HL-60 (cell line): ENCODE results near the gene FLOT1.

Source experiments
- DNase-seq, 2 experiments: peaks; one replicate each; pipeline ENCODE4 v3.0.0-alpha.2; 2010 to 2020; ENCODE audit warnings: low read depth in 1 of 2, low spot score in 1 of 2
- H3K27ac ChIP-seq: fragments of 250-450 bp; sonication (Bioruptor Pico); replicated peaks from 2 replicates; pipeline ENCODE4 v1.5.1; 2020; ENCODE audit warnings: mild to moderate bottlenecking, moderate library complexity
- H3K27me3 ChIP-seq: fragments of 250-450 bp; sonication (Bioruptor Pico); 2 replicates; pipeline ENCODE4 v1.5.1; 2021; ENCODE audit warnings: mild to moderate bottlenecking, moderate library complexity; ENCODE audit not compliant: insufficient read depth, poor library complexity, severe bottlenecking
- H3K4me3 ChIP-seq: replicated peaks from 2 replicates; pipeline ENCODE4 v1.5.1; 2011; ENCODE audit warnings: mild to moderate bottlenecking, control low read depth, low read length; ENCODE audit not compliant: insufficient read depth
- GABPA ChIP-seq: IDR thresholded peaks from 2 replicates; pipeline ENCODE4 v1.6.1; 2012; ENCODE audit warnings: low read depth
- POLR2AphosphoS5 ChIP-seq: IDR thresholded peaks from 2 replicates; pipeline ENCODE4 v1.6.1; 2012; ENCODE audit warnings: low read depth
- REST ChIP-seq: IDR thresholded peaks from 2 replicates; pipeline ENCODE4 v1.6.1; 2012; ENCODE audit warnings: low read depth; ENCODE audit not compliant: insufficient replicate concordance
- SPI1 ChIP-seq: IDR thresholded peaks from 2 replicates; pipeline ENCODE4 v1.6.1; 2012; ENCODE audit warnings: low read depth, mild to moderate bottlenecking, borderline replicate concordance
- TF ChIP-seq, protein P1 (sequence below): IDR thresholded peaks from one replicate; pipeline ENCODE4 v1.5.1; 2011; ENCODE audit warnings: low read length, control low read depth, inconsistent platforms; ENCODE audit not compliant: insufficient read depth

Gene FLOT1

DNA sequence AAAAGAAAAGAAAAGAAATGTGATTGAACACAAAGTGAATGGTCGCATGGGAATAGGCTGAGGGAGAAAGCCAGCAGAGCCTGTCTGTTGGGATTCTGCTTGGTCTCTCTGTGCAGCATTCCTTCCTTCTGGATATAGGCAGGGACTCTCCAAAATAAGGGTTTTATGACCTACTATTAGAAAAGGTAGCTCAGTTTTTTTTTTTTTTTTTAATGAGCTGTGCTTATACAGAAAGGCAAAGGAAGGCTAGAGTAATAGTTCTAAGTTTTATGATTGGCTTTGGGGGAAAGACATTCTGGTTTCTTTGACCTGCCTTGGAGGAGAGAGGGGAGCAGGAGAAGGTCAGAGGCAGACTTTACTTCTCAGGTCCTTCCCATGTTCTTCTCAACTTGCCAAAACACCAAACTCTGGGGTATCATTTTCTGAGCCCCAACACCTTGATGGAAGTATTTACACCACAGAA is 20.7 kb upstream of the FLOT1 start:
- no peak for DNase-seq
- H3K27ac ChIP-seq = no peak overlapping the region
- no peak overlapping the region for H3K4me3 ChIP-seq
- no peak for TF ChIP-seq POLR2AphosphoS5
- TF ChIP-seq REST = no peak
- TF ChIP-seq GABPA = no peak
- no peak for TF ChIP-seq SPI1
- TF ChIP-seq, protein P1, sequence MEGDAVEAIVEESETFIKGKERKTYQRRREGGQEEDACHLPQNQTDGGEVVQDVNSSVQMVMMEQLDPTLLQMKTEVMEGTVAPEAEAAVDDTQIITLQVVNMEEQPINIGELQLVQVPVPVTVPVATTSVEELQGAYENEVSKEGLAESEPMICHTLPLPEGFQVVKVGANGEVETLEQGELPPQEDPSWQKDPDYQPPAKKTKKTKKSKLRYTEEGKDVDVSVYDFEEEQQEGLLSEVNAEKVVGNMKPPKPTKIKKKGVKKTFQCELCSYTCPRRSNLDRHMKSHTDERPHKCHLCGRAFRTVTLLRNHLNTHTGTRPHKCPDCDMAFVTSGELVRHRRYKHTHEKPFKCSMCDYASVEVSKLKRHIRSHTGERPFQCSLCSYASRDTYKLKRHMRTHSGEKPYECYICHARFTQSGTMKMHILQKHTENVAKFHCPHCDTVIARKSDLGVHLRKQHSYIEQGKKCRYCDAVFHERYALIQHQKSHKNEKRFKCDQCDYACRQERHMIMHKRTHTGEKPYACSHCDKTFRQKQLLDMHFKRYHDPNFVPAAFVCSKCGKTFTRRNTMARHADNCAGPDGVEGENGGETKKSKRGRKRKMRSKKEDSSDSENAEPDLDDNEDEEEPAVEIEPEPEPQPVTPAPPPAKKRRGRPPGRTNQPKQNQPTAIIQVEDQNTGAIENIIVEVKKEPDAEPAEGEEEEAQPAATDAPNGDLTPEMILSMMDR = no peak
- no peaks in the 10 kb centered on the region for H3K27me3 ChIP-seq

GRCh38 chr6:30761791-30762429 is 19.4 kb upstream of the FLOT1 start:
- Histone ChIP-seq H3K27me3 (no peaks in the 10 kb centered on the region), H3K27ac (no peak overlapping the region), H3K4me3 (no peak overlapping the region)
- no peak for DNase-seq
- TF ChIP-seq GABPA = no peak
- TF ChIP-seq SPI1 = no peak
- TF ChIP-seq, protein P1 = no peak

DNA sequence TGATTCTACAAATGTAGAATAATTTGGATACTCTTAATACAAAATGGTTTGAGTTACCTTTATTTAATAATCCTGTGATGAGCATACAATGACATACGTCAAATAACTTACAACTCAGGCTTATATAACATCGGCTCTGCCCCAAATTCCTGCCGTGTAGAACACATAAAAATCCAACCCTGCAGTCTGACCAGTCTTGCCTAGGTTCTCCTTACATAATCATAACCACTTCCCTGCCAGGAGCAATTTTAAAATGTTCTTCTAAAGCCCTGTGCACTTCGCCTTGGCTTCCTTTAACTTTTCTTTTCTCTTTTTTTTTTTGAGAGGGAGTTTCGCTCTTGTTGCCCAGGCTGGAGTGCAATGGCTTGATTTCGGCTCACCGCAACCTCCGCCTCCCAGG is 18.1 kb upstream of the FLOT1 start:
- peak; percentile 42; the same call in 1 of the 2 replicates for TF ChIP-seq SPI1
- TF ChIP-seq GABPA = no peak
- H3K4me3 ChIP-seq = no peak overlapping the region
- no peak overlapping the region for H3K27ac ChIP-seq
- H3K27me3 ChIP-seq = no peaks in the 10 kb centered on the region
- DNase-seq = peak in 1 of 2 experiments; percentile 20

DNA sequence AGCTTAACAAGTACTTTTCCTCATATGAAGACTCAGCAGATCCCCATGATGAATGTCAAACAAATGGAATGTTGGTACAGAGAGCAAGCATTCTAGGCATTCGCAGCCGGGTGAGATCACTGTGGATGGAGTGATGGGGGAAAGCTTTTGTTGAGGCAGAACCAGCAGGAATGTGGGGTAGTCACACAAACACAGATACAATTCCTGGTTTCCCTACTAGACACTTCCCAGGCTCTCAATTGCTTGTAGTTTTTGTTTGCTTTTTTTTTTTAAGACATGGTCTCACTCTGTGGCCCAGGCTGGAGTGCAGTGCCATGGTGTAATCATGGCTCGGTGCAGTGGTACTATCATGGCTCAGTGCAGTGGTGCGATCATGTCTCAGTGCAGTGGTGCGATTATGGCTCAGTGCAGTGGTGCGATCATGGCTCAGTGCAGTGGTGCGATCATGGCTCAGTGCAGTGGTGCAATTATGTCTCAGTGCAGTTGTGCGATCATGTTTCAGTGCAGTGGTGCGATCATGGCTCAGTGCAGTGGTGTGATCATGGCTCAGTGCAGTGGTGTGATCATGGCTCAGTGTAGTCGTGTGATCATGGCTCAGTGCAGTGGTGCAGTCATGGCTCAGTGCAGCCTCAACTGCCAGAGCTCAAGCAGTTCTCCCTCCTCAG is 17.2 kb upstream of the FLOT1 start:
- Histone ChIP-seq H3K4me3 (no peak overlapping the region), H3K27me3 (no peaks in the 10 kb centered on the region), H3K27ac (no peak overlapping the region)
- TF ChIP-seq GABPA (no peak), POLR2AphosphoS5 (no peak), REST (no peak), SPI1 (no peak)
- TF ChIP-seq, protein P1 = no peak
- DNase-seq = no peak
